Vagina (tissue), 2 donors: Measurements from ENCODE around the gene RCAN3.

Source experiments
- CTCF ChIP-seq, 3 experiments: fragments of 450-650 bp in 2 of 3; fragments of 200-600 bp in 1 of 3; sonication (generic) in 1 of 3; IDR thresholded peaks; one replicate each; pipeline ENCODE4 v1.5.1; 2017 to 2019; ENCODE audit warnings: antibody characterized with exemption in 3 of 3, mild to moderate bottlenecking in 2 of 3, moderate library complexity in 2 of 3
- POLR2A ChIP-seq, 2 donors: fragments of 450-650 bp; IDR thresholded peaks; one replicate each; pipeline ENCODE4 v1.6.1; 2017; ENCODE audit warnings: antibody characterized with exemption in 2 of 2, mild to moderate bottlenecking in 2 of 2, moderate library complexity in 2 of 2
- POLR2AphosphoS5 ChIP-seq, 2 donors: sonication (generic); formaldehyde crosslinking; IDR thresholded peaks; one replicate each; pipeline ENCODE4 v1.9.0; 2017; ENCODE audit warnings: antibody characterized with exemption in 2 of 2, mild to moderate bottlenecking in 2 of 2, low read depth in 1 of 2; ENCODE audit not compliant: insufficient read depth in 1 of 2

GRCh38 chr1:24457866-24458265, 44.8 kb upstream of the RCAN3 start:
- TF ChIP-seq CTCF (IDR thresholded peaks at IDR 0.05) (no peak), POLR2A (IDR thresholded peaks at IDR 0.05) (no peak), POLR2AphosphoS5 (IDR thresholded peaks at IDR 0.05; ENCODE audit: insufficient read depth in 1 of 2, low read depth in 1 of 2) (no peak)
